Loucy (cell line): Measurements from ENCODE around the gene SSUH2.

Experiments used
- EZH2phosphoT487 ChIP-seq: fragments of 200-600 bp; IDR thresholded peaks from 2 replicates; pipeline ENCODE4 v1.6.1; 2018; ENCODE audit warnings: antibody characterized with exemption, mild to moderate bottlenecking, moderate library complexity, borderline replicate concordance
- TF ChIP-seq, protein P1 (sequence below): fragments of 200-600 bp; sonication (generic); conservative IDR thresholded peaks from 2 replicates; pipeline ENCODE4 v1.5.1; 2014; ENCODE audit warnings: mild to moderate bottlenecking, antibody characterized with exemption, low read length

- TF ChIP-seq, protein P1, sequence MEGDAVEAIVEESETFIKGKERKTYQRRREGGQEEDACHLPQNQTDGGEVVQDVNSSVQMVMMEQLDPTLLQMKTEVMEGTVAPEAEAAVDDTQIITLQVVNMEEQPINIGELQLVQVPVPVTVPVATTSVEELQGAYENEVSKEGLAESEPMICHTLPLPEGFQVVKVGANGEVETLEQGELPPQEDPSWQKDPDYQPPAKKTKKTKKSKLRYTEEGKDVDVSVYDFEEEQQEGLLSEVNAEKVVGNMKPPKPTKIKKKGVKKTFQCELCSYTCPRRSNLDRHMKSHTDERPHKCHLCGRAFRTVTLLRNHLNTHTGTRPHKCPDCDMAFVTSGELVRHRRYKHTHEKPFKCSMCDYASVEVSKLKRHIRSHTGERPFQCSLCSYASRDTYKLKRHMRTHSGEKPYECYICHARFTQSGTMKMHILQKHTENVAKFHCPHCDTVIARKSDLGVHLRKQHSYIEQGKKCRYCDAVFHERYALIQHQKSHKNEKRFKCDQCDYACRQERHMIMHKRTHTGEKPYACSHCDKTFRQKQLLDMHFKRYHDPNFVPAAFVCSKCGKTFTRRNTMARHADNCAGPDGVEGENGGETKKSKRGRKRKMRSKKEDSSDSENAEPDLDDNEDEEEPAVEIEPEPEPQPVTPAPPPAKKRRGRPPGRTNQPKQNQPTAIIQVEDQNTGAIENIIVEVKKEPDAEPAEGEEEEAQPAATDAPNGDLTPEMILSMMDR, result no peak
- no peak for TF ChIP-seq EZH2phosphoT487
These were observed at the start of gene SSUH2 for GRCh38 chr3:8644748-8645390.
